B cell (primary cell): ENCODE results near the gene COTL1. TPM values are rescaled to one million over a fixed set of nuclear protein-coding genes. Genes with fewer than 3 reads are reported as not detected.

Source experiments
- ATAC-seq: fragments of 200-7000 bp; cut with Tn5 transposase; one replicate; pipeline ENCODE4 v1.10.0; 2021; ENCODE audit warnings: low read depth, mild to moderate bottlenecking, moderate number of reproducible peaks, moderate library complexity
- CTCF ChIA-PET: fragments of 350-600 bp; sonication (Branson Sonifier 250); formaldehyde crosslinking; loops from one replicate; lab custom pipeline; 2021; ENCODE audit warnings: antibody characterized with exemption, inconsistent platforms; lab: Charles Lee
- POLR2A ChIA-PET: fragments of 350-600 bp; sonication (Branson Sonifier 250); formaldehyde crosslinking; loops from one replicate; lab custom pipeline; 2021; ENCODE audit warnings: antibody characterized with exemption; lab: Charles Lee
- DNase-seq: peaks from one replicate; pipeline ENCODE4 v3.0.0; 2013
- H2AFZ ChIP-seq: 2 replicates; pipeline ENCODE4 v1.6.1; 2012; ENCODE audit warnings: mild to moderate bottlenecking, low read depth, low read length; ENCODE audit not compliant: insufficient read depth, poor library complexity, severe bottlenecking
- H3K27ac ChIP-seq, 2 donors: 1 replicate in 1 of 2; 2 replicates in 1 of 2; pipeline ENCODE4 v1.5.1; 2012 to 2013; ENCODE audit warnings: low read length in 2 of 2, mild to moderate bottlenecking in 2 of 2, moderate library complexity in 1 of 2
- H3K27me3 ChIP-seq, 4 experiments: fragments of 200-600 bp in 1 of 4; sonication (generic) in 1 of 4; replicated peaks in 1 of 4; 1 replicate in 2 of 4; 2 replicates in 2 of 4; pipeline versions ENCODE4 v1.6.1 to v1.7.0; 2013 to 2016; ENCODE audit warnings: low read length in 3 of 4, mild to moderate bottlenecking in 2 of 4, mixed read lengths in 1 of 4, moderate library complexity in 1 of 4; ENCODE audit not compliant: insufficient read depth in 4 of 4, control insufficient read depth in 3 of 4; ENCODE audit errors: control extremely low read depth in 1 of 4
- H3K36me3 ChIP-seq, 2 experiments: replicated peaks in 1 of 2; 1 replicate in 1 of 2; 2 replicates in 1 of 2; pipeline versions ENCODE4 v1.6.1 to v1.7.1; 2013; ENCODE audit warnings: low read length in 1 of 2; ENCODE audit not compliant: insufficient read depth in 2 of 2, control insufficient read depth in 1 of 2; ENCODE audit errors: control extremely low read depth in 1 of 2, extremely low read depth in 1 of 2
- H3K4me1 ChIP-seq, 2 donors: fragments of 200-600 bp in 1 of 2; sonication (generic) in 1 of 2; 1 replicate in 1 of 2; 2 replicates in 1 of 2; pipeline versions ENCODE4 v1.5.1 to v1.6.1; 2013 to 2017; ENCODE audit warnings: low read length in 2 of 2; ENCODE audit not compliant: control insufficient read depth in 2 of 2, insufficient read depth in 2 of 2
- H3K4me2 ChIP-seq: replicated peaks from 2 replicates; pipeline ENCODE3; 2012; ENCODE audit warnings: mild to moderate bottlenecking, low read depth, low read length; ENCODE audit not compliant: poor library complexity, severe bottlenecking
- H3K4me3 ChIP-seq, 5 experiments: fragments of 200-600 bp in 1 of 5; sonication (generic) in 1 of 5; 1 replicate in 3 of 5; 2 replicates in 2 of 5; pipeline versions ENCODE4 v1.5.1 to v1.7.0; 2011 to 2016; ENCODE audit warnings: low read length in 4 of 5, mild to moderate bottlenecking in 4 of 5, low read depth in 2 of 5, control low read depth in 1 of 5, moderate library complexity in 1 of 5; ENCODE audit not compliant: insufficient read depth in 1 of 5; ENCODE audit errors: control extremely low read depth in 1 of 5, extremely low read depth in 1 of 5
- H3K79me2 ChIP-seq: fragments of 200-600 bp; sonication (generic); one replicate; pipeline ENCODE4 v1.6.0; 2016; ENCODE audit warnings: low read length; ENCODE audit not compliant: control insufficient read depth, insufficient read depth
- H3K9ac ChIP-seq: fragments of 200-600 bp; sonication (generic); 2 replicates; pipeline ENCODE4 v1.6.1; 2017; ENCODE audit warnings: mild to moderate bottlenecking, low read length, moderate library complexity
- H3K9me3 ChIP-seq, 3 donors: one replicate each; pipeline versions ENCODE4 v1.6.1 to v1.7.1; 2013; ENCODE audit warnings: low read length in 2 of 3; ENCODE audit not compliant: control insufficient read depth in 2 of 3, insufficient read depth in 1 of 3; ENCODE audit errors: control extremely low read depth in 1 of 3
- H4K20me1 ChIP-seq: 2 replicates; pipeline ENCODE4 v1.6.0; 2012; ENCODE audit warnings: mild to moderate bottlenecking, low read length; ENCODE audit not compliant: insufficient read depth, control insufficient read depth, poor library complexity, severe bottlenecking
- H3K27ac Mint-ChIP-seq: one replicate; pipeline ENCODE4 v1.8.0; 2021; ENCODE audit warnings: mixed read lengths
- H3K27me3 Mint-ChIP-seq: one replicate; pipeline ENCODE4 v1.8.0; 2021; ENCODE audit warnings: mixed read lengths
- H3K4me1 Mint-ChIP-seq: one replicate; pipeline ENCODE4 v1.8.0; 2021; ENCODE audit warnings: mixed read lengths
- H3K4me3 Mint-ChIP-seq: one replicate; pipeline ENCODE4 v1.8.0; 2021; ENCODE audit warnings: mixed read lengths
- H3K9me3 Mint-ChIP-seq: one replicate; pipeline ENCODE4 v1.8.0; 2022; ENCODE audit warnings: mixed read lengths; ENCODE audit not compliant: insufficient read depth
- CTCF ChIP-seq: fragments of 200-600 bp; IDR thresholded peaks from one replicate; pipeline ENCODE4 v1.8.0; 2022; ENCODE audit warnings: antibody characterized with exemption, mild to moderate bottlenecking
- EZH2 ChIP-seq: IDR thresholded peaks from 2 replicates; pipeline ENCODE4 v1.6.1; 2012; ENCODE audit warnings: borderline replicate concordance, low read depth, mild to moderate bottlenecking, moderate library complexity, low read length; ENCODE audit not compliant: insufficient read depth, poor library complexity, severe bottlenecking
- WGBS: methylation state at CpG from one replicate; pipeline ENCODE4 v1.1.5; 2013; ENCODE audit warnings: missing lambda C conversion rate; ENCODE audit not compliant: insufficient coverage; 5-methylcytosine and 5-hydroxymethylcytosine counted together
- intact Hi-C: fragments of 100-400 bp; cut with micrococcal nuclease; formaldehyde crosslinking; loops from one replicate; pipeline ENCODE4 v1.10.0; 2022
- polyA plus RNA-seq: library from polyadenylated mRNA; depleted of rRNA; stranded (reverse); fragments of >200 nt; gene quantifications from 2 replicates; pipeline ENCODE4 v1.2.3, GENCODE V29; 2012
- total RNA-seq, 2 donors: library from RNA; stranded (reverse); fragments of 120-200 nt in 1 of 2; gene quantifications; 1 replicate in 1 of 2; 2 replicates in 1 of 2; pipeline versions ENCODE4 v1.2.3 to v1.2.4, GENCODE V29; 2013 to 2022

The COTL1 gene
- total and polyA plus RNA-seq, 2 donors (not counting 1 experiment from before 2014, with no cell fraction given), result 158 to 264 TPM

DNA sequence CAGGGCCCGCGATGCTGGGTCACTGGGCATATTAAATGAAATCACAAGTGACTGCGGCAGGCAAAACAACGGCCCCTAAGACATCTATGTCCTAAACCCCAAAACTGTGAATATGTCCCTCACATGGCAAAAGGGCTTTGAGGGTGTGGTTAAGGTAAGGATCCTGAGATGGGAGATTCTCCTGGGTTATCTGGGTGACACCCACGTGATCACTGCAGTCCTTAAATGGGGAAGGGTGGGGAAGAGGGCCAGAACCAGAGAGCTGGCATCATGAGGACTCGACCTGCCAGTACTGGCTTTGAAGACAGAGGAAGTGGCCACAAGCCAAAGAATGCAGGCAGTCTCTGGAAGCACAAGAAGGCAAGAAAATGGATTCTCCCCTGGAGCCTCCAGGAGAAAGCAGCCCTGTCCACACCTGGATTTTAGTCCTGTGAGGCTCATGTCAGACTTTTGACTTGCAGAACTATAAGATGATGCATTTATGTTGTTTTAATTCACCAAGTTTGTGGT lies 12.5 kb downstream of the COTL1 start:
- no peak overlapping the region for H3K4me3 ChIP-seq
- no peaks in the 10 kb centered on the region for H3K27me3 ChIP-seq
- POLR2A ChIA-PET, result interaction anchor here (1.5 to 1.7 kb wide), 2 partner anchors 8 to 9 kb away, joined by 4 to 6 read pairs; no protein-coding TSS in a partner anchor
- Mint-ChIP-seq H3K27me3 (no peaks in the 10 kb centered on the region), H3K9me3 (peaks cover 4% of the 10 kb centered on the region), H3K4me1 (peaks cover 94% of the 10 kb centered on the region), H3K27ac (peak overlapping the region; percentile 91), H3K4me3 (peak overlapping the region; percentile 69)
- ATAC-seq, result no peak
- H3K4me1 ChIP-seq, result peaks cover 93 to 96% of the 10 kb centered on the region in 2 donors
- H3K27ac ChIP-seq, result peak overlapping the region; percentile 80 to 86
- intact Hi-C loops, result no loop called here
- peaks cover 23% of the 10 kb centered on the region for H4K20me1 ChIP-seq
- no peak overlapping the region for H2AFZ ChIP-seq
- peaks cover 3 to 15% (median 10%) of the 10 kb centered on the region in 3 donors for H3K9me3 ChIP-seq
- TF ChIP-seq CTCF (no peak), EZH2 (no peak)
- WGBS, result 96% methylated on average over 2 of the region's 6 CpGs
- H3K9ac ChIP-seq, result no peak overlapping the region
- no peak for DNase-seq
- peaks cover 90% of the 10 kb centered on the region for H3K79me2 ChIP-seq
- CTCF ChIA-PET, result interaction anchor here (2.1 to 29.5 kb wide), 4 partner anchors 11 to 96 kb away, joined by 6 to 518 read pairs (median 17); partner anchors contain the start of gene MEAK7
- H3K36me3 ChIP-seq, result peaks cover 0 to 44% of the 10 kb centered on the region in 2 experiments
- peak overlapping the region; percentile 70 for H3K4me2 ChIP-seq

GRCh38 chr16:84604477-84605013 lies 13.3 kb downstream of the COTL1 start:
- Histone ChIP-seq H3K27ac (peak overlapping the region in 1 of 2 donors; percentile 17), H3K27me3 (no peaks in the 10 kb centered on the region), H3K36me3 (peaks cover 0 to 36% of the 10 kb centered on the region in 2 experiments), H3K4me2 (peak overlapping the region; percentile 23), H3K4me3 (no peak overlapping the region), H3K9me3 (peaks cover 0 to 9% (median 3%) of the 10 kb centered on the region in 3 donors), H3K9ac (no peak overlapping the region), H3K4me1 (peaks cover 93 to 96% of the 10 kb centered on the region in 2 donors), H3K79me2 (peaks cover 85% of the 10 kb centered on the region), H4K20me1 (peaks cover 23% of the 10 kb centered on the region), H2AFZ (no peak overlapping the region)
- Mint-ChIP-seq H3K27me3 (no peaks in the 10 kb centered on the region), H3K9me3 (no peaks in the 10 kb centered on the region), H3K4me3 (peak overlapping the region; percentile 80), H3K27ac (peak overlapping the region; percentile 91), H3K4me1 (peaks cover 94% of the 10 kb centered on the region)
- DNase-seq (no peak), ATAC-seq (no peak)
- CTCF ChIA-PET, result interaction anchor here (29.5 kb wide), 1 partner anchor 95 kb away, joined by 518 read pairs; the partner anchor contains the start of gene MEAK7
- POLR2A ChIA-PET, result no interaction called here
- intact Hi-C loops, result no loop called here
- no peak for TF ChIP-seq EZH2
- no peak for TF ChIP-seq CTCF
- 85% methylated on average over 8 of the region's 9 CpGs for WGBS
